ENCODE results near the gene FNBP1L. TPM values are rescaled to one million over a fixed set of nuclear protein-coding genes. Genes with fewer than 3 reads are reported as not detected.

FNBP1L gene
- 248 TPM for total RNA-seq

GRCh38 chr1:93447481-93448291 is at the start of gene FNBP1L:
Gene FNBP1L, plus strand, starts transcription at chr1:93448118. Its CDS starts 164 bp downstream, at chr1:93448282.

Small RNA genes within 50 kb of the gene (small RNA-seq; reads per million reads assigned to genes)
- gene RNA5SP53, result 0.08 reads per million

Other genes starting within 250 kb of the FNBP1L start
- gene DR1, start 102.2 kb upstream of the FNBP1L start, total RNA-seq, result 34.4 TPM
- 5.5 TPM for gene BCAR3, start 233.7 kb downstream of the FNBP1L start, total RNA-seq

Data from diencephalon (tissue), 1 donor.